HepG2 (cell line): ENCODE measurements around the gene FAM162B. TPM values are rescaled to one million over a fixed set of nuclear protein-coding genes. Genes with fewer than 3 reads are reported as not detected.

Experiments
- BCL3 ChIP-seq: sonication (generic); formaldehyde crosslinking; IDR thresholded peaks from 2 replicates; pipeline ENCODE4 v1.5.1; 2020; ENCODE audit warnings: mild to moderate bottlenecking, missing genetic modification reagents, moderate library complexity
- DPF2 ChIP-seq: sonication (generic); formaldehyde crosslinking; IDR thresholded peaks from 2 replicates; pipeline ENCODE4 v1.4.0; 2020; ENCODE audit warnings: mild to moderate bottlenecking, low read depth, missing genetic modification reagents, borderline replicate concordance
- HDAC1 ChIP-seq: sonication (generic); formaldehyde crosslinking; IDR thresholded peaks from 2 replicates; pipeline ENCODE4 v1.5.1; 2020; ENCODE audit warnings: mild to moderate bottlenecking, missing genetic modification reagents
- HNF4A ChIP-seq: sonication (generic); formaldehyde crosslinking; IDR thresholded peaks from 2 replicates; pipeline ENCODE4 v1.4.0; 2020; ENCODE audit warnings: missing genetic modification reagents
- MBD4 ChIP-seq: IDR thresholded peaks from 2 replicates; pipeline ENCODE4 v1.6.1; 2012; ENCODE audit warnings: low read length, inconsistent platforms, borderline replicate concordance
- MEIS2 ChIP-seq: sonication (generic); formaldehyde crosslinking; IDR thresholded peaks from 2 replicates; pipeline ENCODE4 v1.9.0; 2021; ENCODE audit warnings: mild to moderate bottlenecking, missing genetic modification reagents
- PHF5A ChIP-seq: IDR thresholded peaks from one replicate; pipeline ENCODE4 v1.6.1; 2018; ENCODE audit warnings: low read depth, missing genetic modification reagents; ENCODE audit not compliant: unreplicated experiment
- SAFB2 ChIP-seq: sonication (generic); formaldehyde crosslinking; IDR thresholded peaks from 2 replicates; pipeline ENCODE4 v1.5.1; 2020; ENCODE audit warnings: missing genetic modification reagents, low read depth, mild to moderate bottlenecking, borderline replicate concordance
- TBL1XR1 ChIP-seq: fragments of 150-350 bp; IDR thresholded peaks from 2 replicates; pipeline ENCODE4 v1.6.1; 2014; ENCODE audit warnings: borderline replicate concordance, low read length; ENCODE audit not compliant: partially characterized antibody
- ZC3H13 ChIP-seq: sonication (generic); formaldehyde crosslinking; IDR thresholded peaks from 2 replicates; pipeline ENCODE4 v1.8.1; 2023; ENCODE audit warnings: mild to moderate bottlenecking, missing genetic modification reagents, moderate library complexity
- ZNF282 ChIP-seq: fragments of 450-650 bp; IDR thresholded peaks from 2 replicates; pipeline ENCODE4 v1.6.1; 2018; ENCODE audit not compliant: partially characterized antibody
- ZNF343 ChIP-seq: sonication (generic); formaldehyde crosslinking; IDR thresholded peaks from 2 replicates; pipeline ENCODE4 v1.4.0; 2020; ENCODE audit warnings: mild to moderate bottlenecking, missing genetic modification reagents
- ZNF546 ChIP-seq: sonication (generic); formaldehyde crosslinking; conservative IDR thresholded peaks from 2 replicates; pipeline ENCODE4 v1.8.1; 2023; ENCODE audit warnings: mild to moderate bottlenecking, missing genetic modification reagents
- ZNF570 ChIP-seq: sonication (generic); formaldehyde crosslinking; IDR thresholded peaks from 2 replicates; pipeline ENCODE4 v1.4.0; 2020; ENCODE audit warnings: mild to moderate bottlenecking, missing genetic modification reagents, borderline replicate concordance
- ZNF672 ChIP-seq: sonication (generic); formaldehyde crosslinking; IDR thresholded peaks from 2 replicates; pipeline ENCODE4 v1.8.1; 2022; ENCODE audit warnings: missing genetic modification reagents
- polyA plus RNA-seq, 8 experiments: library from polyadenylated mRNA; depleted of rRNA in 3 of 8; stranded (reverse) in 7 of 8; unstranded in 1 of 8; fragments of >200 nt; fragmentation: Illumina TruSeq in 4 of 8; extraction: Trizol in 4 of 8; gene quantifications; 2 replicates each; pipeline versions ENCODE4 v1.2.1 to v1.2.3, GENCODE V29; 2011 to 2016; ENCODE audit warnings: low read depth in 4 of 8, missing spikeins in 1 of 8, mixed read lengths in 1 of 8; ENCODE audit not compliant: insufficient read depth in 1 of 8
- total RNA-seq, 5 experiments: library from RNA; depleted of rRNA; stranded (reverse); fragments of >200 nt; fragmentation: Illumina TruSeq; extraction: Trizol; gene quantifications; 2 replicates each; pipeline ENCODE4 v1.2.3, GENCODE V29; 2016; ENCODE audit warnings: low read depth in 1 of 5
- TF ChIP-seq, protein P1 (sequence below): sonication (generic); formaldehyde crosslinking; IDR thresholded peaks from 2 replicates; pipeline ENCODE4 v1.8.0; 2022; ENCODE audit warnings: mild to moderate bottlenecking, missing genetic modification reagents, moderate library complexity
- TF ChIP-seq, protein P2 (sequence below): sonication (generic); formaldehyde crosslinking; IDR thresholded peaks from 2 replicates; pipeline ENCODE4 v1.5.1; 2020; ENCODE audit warnings: missing genetic modification reagents, mild to moderate bottlenecking, borderline replicate concordance
- TF ChIP-seq, protein P3 (sequence below): IDR thresholded peaks from 2 replicates; pipeline ENCODE4 v1.6.1; 2016; ENCODE audit warnings: mild to moderate bottlenecking, missing biosample characterization, missing genetic modification reagents
- TF ChIP-seq, protein P4 (sequence below): sonication (generic); formaldehyde crosslinking; IDR thresholded peaks from 2 replicates; pipeline ENCODE4; 2020; ENCODE audit warnings: missing genetic modification reagents, mild to moderate bottlenecking, borderline replicate concordance
- TF ChIP-seq, protein P5 (sequence below): sonication (generic); formaldehyde crosslinking; IDR thresholded peaks from 2 replicates; pipeline ENCODE4 v1.4.0; 2020; ENCODE audit warnings: mild to moderate bottlenecking, low read depth, missing genetic modification reagents

The FAM162B gene
- total and polyA plus RNA-seq, 2 of the 13 experiments (the other 11 are each of a cell fraction or from before 2014, with no cell fraction given): not detected

GRCh38 chr6:116764961-116765841 is at the start of gene FAM162B (continued):
- TF ChIP-seq, protein P1, sequence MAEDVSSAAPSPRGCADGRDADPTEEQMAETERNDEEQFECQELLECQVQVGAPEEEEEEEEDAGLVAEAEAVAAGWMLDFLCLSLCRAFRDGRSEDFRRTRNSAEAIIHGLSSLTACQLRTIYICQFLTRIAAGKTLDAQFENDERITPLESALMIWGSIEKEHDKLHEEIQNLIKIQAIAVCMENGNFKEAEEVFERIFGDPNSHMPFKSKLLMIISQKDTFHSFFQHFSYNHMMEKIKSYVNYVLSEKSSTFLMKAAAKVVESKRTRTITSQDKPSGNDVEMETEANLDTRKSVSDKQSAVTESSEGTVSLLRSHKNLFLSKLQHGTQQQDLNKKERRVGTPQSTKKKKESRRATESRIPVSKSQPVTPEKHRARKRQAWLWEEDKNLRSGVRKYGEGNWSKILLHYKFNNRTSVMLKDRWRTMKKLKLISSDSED (CRISPR knock-in tag): no peak
- no peak for TF ChIP-seq ZNF672
- TF ChIP-seq, protein P2, sequence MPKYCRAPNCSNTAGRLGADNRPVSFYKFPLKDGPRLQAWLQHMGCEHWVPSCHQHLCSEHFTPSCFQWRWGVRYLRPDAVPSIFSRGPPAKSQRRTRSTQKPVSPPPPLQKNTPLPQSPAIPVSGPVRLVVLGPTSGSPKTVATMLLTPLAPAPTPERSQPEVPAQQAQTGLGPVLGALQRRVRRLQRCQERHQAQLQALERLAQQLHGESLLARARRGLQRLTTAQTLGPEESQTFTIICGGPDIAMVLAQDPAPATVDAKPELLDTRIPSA: 0 out of 2 replicates have a peak, but pooled peaks have one; percentile 71
- no peak for TF ChIP-seq ZNF343 (CRISPR knock-in tag)
- TF ChIP-seq BCL3 (CRISPR knock-in tag): no peak
- no peak for TF ChIP-seq ZNF282
- 0 out of 2 replicates have a peak, but pooled peaks have one; percentile 27 for TF ChIP-seq HDAC1 (CRISPR knock-in tag)
- TF ChIP-seq HNF4A (CRISPR knock-in tag): no peak
- 0 out of 2 replicates have a peak, but pooled peaks have one; percentile 10 for TF ChIP-seq MEIS2
- TF ChIP-seq, protein P3, sequence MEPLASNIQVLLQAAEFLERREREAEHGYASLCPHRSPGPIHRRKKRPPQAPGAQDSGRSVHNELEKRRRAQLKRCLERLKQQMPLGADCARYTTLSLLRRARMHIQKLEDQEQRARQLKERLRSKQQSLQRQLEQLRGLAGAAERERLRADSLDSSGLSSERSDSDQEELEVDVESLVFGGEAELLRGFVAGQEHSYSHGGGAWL (CRISPR knock-in tag): peak; percentile 24; the same call in 1 of the 2 replicates
- TF ChIP-seq MBD4: no peak
- TF ChIP-seq, protein P4, sequence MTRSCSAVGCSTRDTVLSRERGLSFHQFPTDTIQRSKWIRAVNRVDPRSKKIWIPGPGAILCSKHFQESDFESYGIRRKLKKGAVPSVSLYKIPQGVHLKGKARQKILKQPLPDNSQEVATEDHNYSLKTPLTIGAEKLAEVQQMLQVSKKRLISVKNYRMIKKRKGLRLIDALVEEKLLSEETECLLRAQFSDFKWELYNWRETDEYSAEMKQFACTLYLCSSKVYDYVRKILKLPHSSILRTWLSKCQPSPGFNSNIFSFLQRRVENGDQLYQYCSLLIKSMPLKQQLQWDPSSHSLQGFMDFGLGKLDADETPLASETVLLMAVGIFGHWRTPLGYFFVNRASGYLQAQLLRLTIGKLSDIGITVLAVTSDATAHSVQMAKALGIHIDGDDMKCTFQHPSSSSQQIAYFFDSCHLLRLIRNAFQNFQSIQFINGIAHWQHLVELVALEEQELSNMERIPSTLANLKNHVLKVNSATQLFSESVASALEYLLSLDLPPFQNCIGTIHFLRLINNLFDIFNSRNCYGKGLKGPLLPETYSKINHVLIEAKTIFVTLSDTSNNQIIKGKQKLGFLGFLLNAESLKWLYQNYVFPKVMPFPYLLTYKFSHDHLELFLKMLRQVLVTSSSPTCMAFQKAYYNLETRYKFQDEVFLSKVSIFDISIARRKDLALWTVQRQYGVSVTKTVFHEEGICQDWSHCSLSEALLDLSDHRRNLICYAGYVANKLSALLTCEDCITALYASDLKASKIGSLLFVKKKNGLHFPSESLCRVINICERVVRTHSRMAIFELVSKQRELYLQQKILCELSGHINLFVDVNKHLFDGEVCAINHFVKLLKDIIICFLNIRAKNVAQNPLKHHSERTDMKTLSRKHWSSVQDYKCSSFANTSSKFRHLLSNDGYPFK (CRISPR knock-in tag): no peak
- TF ChIP-seq, protein P5, sequence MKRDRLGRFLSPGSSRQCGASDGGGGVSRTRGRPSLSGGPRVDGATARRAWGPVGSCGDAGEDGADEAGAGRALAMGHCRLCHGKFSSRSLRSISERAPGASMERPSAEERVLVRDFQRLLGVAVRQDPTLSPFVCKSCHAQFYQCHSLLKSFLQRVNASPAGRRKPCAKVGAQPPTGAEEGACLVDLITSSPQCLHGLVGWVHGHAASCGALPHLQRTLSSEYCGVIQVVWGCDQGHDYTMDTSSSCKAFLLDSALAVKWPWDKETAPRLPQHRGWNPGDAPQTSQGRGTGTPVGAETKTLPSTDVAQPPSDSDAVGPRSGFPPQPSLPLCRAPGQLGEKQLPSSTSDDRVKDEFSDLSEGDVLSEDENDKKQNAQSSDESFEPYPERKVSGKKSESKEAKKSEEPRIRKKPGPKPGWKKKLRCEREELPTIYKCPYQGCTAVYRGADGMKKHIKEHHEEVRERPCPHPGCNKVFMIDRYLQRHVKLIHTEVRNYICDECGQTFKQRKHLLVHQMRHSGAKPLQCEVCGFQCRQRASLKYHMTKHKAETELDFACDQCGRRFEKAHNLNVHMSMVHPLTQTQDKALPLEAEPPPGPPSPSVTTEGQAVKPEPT (CRISPR knock-in tag): no peak
- TF ChIP-seq TBL1XR1: no peak
- TF ChIP-seq SAFB2: 0 out of 2 replicates have a peak, but pooled peaks have one; percentile 71
- no peak for TF ChIP-seq ZNF546 (CRISPR knock-in tag)
- no peak for TF ChIP-seq ZNF570
- TF ChIP-seq DPF2 (CRISPR knock-in tag): no peak
- no peak for TF ChIP-seq ZC3H13
- no peak for TF ChIP-seq PHF5A (CRISPR knock-in tag)
